Right renal pelvis (tissue), 4 donors: ENCODE results near the gene LYPD4. TPM values are rescaled to one million over a fixed set of nuclear protein-coding genes. Genes with fewer than 3 reads are reported as not detected.
A peak's percentile ranks its signal among the peaks of the same experiment; 100 is the strongest.

Experiments used
- DNase-seq, 4 donors: peaks; one replicate each; pipeline ENCODE4 v3.0.0-alpha.2; 2013; ENCODE audit warnings: low read depth in 4 of 4, low spot score in 3 of 4, missing footprints in 1 of 4
- polyA plus RNA-seq, 4 donors: library from polyadenylated mRNA; unstranded; fragments of 120-200 nt; gene quantifications; one replicate each; pipeline ENCODE4 v1.2.1, GENCODE V29; 2013; ENCODE audit not compliant: insufficient read length in 4 of 4

The LYPD4 gene
- polyA plus RNA-seq, 4 donors = 0.08 TPM; not detected in 3

DNA sequence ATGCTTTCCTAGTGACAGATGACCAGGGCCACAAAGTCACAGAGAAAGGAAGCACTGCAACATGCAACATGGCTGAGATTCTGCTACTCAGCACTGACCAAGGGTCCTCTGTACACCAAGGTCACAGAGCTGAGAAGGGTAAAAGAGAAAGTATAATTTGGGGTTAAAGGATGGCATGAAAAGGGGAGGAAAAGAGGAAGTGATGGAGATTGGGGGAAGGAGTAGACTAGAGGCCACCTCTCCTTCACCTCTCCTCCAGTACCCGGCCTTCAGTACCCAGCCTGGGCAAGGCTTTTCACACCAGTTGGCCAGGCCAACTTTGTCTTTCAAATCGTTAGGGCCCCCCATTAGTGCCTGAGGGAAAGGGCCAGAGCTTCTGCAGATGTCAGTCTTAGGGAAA lies 9.3 kb upstream of the LYPD4 start:
- DNase-seq = no peak

DNA sequence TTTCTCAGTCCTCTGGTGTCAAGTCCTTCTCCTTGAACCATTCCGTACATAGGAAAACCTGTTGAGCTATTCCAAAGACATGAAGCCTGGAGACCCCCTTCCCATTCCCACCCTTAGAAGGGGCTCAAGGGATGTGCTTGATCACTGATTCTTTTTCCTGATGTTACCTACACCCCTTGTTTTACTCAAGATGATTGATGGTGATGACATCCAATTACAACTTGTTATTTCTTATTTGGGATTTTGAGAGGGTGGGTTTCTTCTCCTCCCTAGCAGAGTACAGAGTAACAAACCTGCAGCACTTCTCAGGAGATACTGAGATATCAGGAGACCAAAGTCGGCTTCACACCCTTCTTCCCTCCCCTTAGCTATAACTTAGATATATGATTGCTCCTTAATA lies 8.9 kb upstream of the LYPD4 start:
- DNase-seq = no peak

- no peak for DNase-seq
These were observed 7.0 kb upstream of the LYPD4 start for GRCh38 chr19:41851456-41851855.

GRCh38 chr19:41850381-41850780 lies 5.9 kb upstream of the LYPD4 start:
- no peak for DNase-seq

DNA sequence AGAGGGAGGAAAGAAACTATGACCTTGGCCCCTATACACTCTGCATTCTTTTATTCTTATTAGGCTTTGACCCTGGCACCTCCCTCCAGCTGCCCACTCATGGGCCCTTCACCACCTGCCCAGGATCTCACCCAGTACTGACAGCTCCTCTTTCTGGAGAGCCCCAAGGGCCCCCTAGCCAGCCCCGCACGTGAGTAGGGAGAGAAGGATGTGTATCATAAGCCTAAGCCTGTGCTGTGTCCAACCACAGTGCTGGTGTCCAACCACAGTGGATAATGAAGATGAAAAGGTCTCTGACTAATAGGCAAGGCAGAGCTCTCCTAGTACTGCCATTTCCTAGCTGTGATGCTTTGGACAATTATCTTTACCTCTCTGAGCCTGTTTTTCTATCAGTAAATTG lies 4.6 kb upstream of the LYPD4 start:
- no peak for DNase-seq

GRCh38 chr19:41848666-41849065 lies 4.2 kb upstream of the LYPD4 start:
- no peak for DNase-seq

DNA sequence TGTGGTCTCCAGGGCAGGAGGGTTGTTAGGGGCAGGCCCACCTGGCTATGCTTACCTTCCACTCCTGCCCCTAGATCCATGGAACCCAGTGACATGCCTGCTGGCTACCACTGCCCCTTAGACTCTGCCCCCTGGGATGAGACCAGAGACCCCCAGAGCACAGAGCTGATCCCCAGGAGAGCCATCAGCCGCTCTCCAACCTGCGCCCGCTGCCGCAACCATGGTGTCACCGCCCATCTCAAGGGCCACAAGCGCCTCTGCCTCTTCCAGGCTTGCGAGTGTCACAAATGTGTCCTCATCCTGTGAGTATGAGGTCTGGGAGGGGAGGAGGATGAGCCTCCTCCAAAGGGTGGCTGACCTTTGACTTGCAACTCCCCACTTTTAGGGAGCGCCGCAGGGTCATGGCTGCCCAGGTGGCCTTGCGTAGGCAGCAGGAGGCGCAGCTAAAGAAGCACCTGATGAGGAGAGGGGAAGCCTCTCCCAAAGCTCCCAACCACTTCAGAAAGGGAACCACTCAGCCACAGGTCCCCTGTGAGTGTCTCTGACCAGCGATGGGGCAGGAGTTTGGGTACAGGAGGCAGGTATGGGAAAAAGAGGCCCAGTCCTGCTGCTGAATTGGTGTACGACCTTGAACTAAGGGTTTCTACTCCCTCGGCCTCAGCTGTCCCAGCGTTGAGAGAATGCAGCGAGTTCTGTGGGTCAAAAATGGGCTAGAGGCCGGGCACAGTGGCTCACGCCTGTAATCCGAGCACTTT lies 3.0 kb upstream of the LYPD4 start:
- no peak for DNase-seq

- no peak for DNase-seq
These were observed 638 bp upstream of the LYPD4 start for GRCh38 chr19:41845051-41845590.

- DNase-seq = no peak
These were observed 343 bp upstream of the LYPD4 start, which contains the start of gene DMRTC2 for GRCh38 chr19:41845001-41845050. Gene DMRTC2, plus strand, starts transcription at chr19:41845042. Its CDS starts 2,387 bp downstream, at chr19:41847429.

DNA sequence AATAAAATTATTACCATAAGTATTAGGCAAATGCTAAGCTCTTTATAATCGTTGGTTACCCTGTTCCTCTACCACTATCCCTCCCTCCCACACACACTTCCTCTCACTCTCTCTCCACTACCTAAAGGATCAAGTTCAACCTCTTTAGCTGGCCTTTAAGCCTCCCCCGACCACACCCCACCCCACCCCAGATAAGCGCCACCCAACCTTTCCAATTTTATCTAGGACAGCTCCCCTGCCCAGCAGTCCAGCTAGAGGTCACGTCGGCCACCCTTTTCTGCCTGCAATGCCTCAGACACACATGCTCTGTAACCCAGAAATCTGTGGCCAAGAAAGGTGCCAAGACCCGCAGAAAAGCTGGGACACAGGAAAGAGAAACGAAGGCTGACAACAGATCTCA lies 1.1 kb downstream of the LYPD4 start:
- no peak for DNase-seq

GRCh38 chr19:41839211-41839610 lies 5.3 kb downstream of the LYPD4 start:
- no peak for DNase-seq

GRCh38 chr19:41837981-41838708 lies 6.3 kb downstream of the LYPD4 start:
- DNase-seq = no peak

DNA sequence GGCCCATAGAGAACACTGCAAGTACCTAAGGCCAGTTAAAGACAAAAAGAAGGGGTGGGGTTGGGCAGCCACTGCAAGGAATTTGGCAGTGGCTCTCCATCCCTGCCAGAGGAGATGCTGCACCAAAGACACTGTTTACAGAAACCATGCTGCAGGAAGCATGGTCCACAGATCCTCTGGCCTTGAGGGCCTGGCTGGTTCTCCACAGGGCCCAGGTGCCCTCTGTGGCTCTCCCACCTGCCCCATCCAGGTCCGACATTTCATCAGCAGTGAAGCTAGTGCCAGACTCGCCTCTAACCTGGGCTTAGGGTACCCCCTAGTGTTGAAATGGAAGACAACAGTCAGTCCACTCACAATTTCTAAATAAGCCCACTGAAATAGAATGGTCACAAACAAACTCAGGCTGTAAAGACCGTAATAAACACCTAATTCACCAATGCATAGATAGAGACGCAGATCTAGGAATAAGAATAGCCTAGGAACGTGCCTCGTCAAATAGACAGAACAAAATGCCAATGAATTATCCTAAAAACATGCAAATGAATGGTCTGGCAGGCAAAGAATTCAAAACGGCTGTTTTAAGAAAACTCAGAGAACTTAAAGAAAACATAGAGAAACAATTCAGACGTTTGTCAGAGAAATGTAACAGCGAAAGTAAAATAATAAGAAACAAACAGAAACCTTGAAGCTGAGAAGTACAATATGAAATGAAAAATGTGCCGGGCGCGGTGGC lies 23.3 kb downstream of the LYPD4 start:
- peak in 2 of 4 donors; percentile 17 to 26 for DNase-seq

GRCh38 chr19:41816761-41817160 lies 27.7 kb downstream of the LYPD4 start:
- no peak for DNase-seq

- no peak for DNase-seq
These were observed 29.2 kb downstream of the LYPD4 start for GRCh38 chr19:41815301-41815700.

- no peak for DNase-seq
These were observed 30.6 kb downstream of the LYPD4 start for GRCh38 chr19:41813911-41814310.

DNA sequence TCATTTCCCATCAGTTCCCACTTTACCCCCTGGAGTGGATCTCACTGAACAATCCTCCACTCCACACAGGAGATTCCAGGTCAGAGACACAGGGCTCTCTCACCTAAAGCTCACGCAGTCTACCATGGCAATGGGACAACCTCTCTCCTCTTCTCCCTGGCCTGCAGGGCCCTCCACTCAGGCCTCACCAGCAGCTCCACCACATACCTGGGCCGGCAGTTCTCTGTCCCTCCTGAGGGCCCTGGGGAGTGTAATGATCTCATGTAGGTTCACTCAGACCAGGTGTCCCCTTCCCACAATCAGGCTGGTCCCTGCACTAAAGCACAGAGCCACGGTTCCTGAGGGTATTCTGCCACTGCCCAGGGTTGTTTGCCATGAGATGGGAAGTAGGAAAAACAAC lies 32.5 kb downstream of the LYPD4 start:
- DNase-seq = no peak

GRCh38 chr19:41811036-41811435 lies 33.4 kb downstream of the LYPD4 start:
- DNase-seq = no peak

DNA sequence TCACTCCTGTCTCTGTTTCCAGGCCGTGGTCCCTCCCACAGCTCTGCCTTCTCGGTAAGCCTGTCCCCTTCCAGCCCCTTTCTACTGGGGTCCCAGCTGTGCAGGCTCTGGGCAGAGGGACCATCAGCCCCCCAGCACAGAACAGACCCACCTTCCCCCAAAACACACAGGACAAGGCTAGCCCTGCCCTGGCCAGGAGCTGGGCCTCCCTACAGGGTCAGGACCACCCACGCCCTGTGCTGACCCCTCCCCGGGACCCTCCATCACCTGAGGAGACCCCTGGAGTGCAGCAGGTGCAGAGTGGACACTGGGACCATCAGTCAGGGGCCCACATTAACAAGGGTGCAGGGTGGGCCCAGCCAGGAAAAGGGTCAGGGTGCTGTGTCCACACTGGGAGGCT lies 34.2 kb downstream of the LYPD4 start:
- DNase-seq = no peak

- DNase-seq = no peak
These were observed 35.6 kb downstream of the LYPD4 start for GRCh38 chr19:41808663-41809566.

DNA sequence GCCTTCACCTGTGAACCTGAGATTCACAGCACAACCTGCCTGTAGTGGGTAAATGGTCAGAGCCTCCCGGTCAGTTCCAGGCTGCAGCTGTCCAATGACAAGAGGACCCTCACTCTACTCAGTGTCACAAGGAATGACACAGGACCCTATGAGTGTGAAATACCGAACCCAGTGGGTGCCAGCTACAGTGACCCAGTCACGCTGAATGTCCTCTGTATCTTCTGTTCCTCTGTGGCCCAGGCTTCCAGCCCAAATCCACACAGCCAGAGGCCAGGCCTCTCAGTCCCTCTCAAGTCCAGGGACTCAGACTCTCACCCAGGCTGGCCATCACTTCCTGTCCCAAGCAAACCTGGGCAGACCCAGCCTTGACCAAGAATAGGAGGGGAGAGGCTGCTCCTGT lies 37.3 kb downstream of the LYPD4 start:
- DNase-seq = no peak
